Common myeloid progenitor, CD34-positive (primary cell): ENCODE measurements around the gene ZNF728. TPM values are rescaled to one million over a fixed set of nuclear protein-coding genes. Genes with fewer than 3 reads are reported as not detected.
"Not testable (repeated sequence)": the region's sequence is repeated elsewhere in the genome, so short reads cannot be mapped to it uniquely, and the experiment has no call there.

Experiments
- CTCF ChIA-PET: fragments of 350-600 bp; sonication (Branson Sonifier 250); formaldehyde crosslinking; loops from one replicate; lab custom pipeline; 2021; ENCODE audit warnings: antibody characterized with exemption; lab: Charles Lee
- POLR2A ChIA-PET: fragments of 350-600 bp; sonication (Branson Sonifier 250); formaldehyde crosslinking; loops from one replicate; lab custom pipeline; 2021; ENCODE audit warnings: antibody characterized with exemption; lab: Charles Lee
- DNase-seq, 3 donors: peaks; one replicate each; pipeline versions ENCODE4 v3.0.0 to v3.0.0-alpha.2; 2013
- H3K27ac ChIP-seq, 2 experiments: 1 replicate in 1 of 2; 2 replicates in 1 of 2; pipeline ENCODE4 v1.7.0; 2013; ENCODE audit warnings: inconsistent platforms in 2 of 2, low read length in 2 of 2, mild to moderate bottlenecking in 2 of 2, low read depth in 1 of 2, moderate library complexity in 1 of 2; ENCODE audit not compliant: severe bottlenecking in 2 of 2, insufficient read depth in 1 of 2, poor library complexity in 1 of 2
- H3K27me3 ChIP-seq, 5 experiments: replicated peaks in 2 of 5; 1 replicate in 3 of 5; 2 replicates in 2 of 5; pipeline versions ENCODE4 v1.6.1 to v1.7.0; 2013; ENCODE audit warnings: low read length in 4 of 5, mild to moderate bottlenecking in 2 of 5, moderate library complexity in 2 of 5, inconsistent platforms in 1 of 5; ENCODE audit not compliant: insufficient read depth in 5 of 5, control insufficient read depth in 4 of 5
- H3K36me3 ChIP-seq, 4 experiments: 1 replicate in 2 of 4; 2 replicates in 2 of 4; pipeline versions ENCODE4 v1.6.1 to v1.7.0; 2013; ENCODE audit warnings: low read length in 3 of 4, control low read depth in 1 of 4, mild to moderate bottlenecking in 1 of 4; ENCODE audit not compliant: control insufficient read depth in 4 of 4, insufficient read depth in 4 of 4
- H3K4me1 ChIP-seq, 4 experiments: 1 replicate in 3 of 4; 2 replicates in 1 of 4; pipeline versions ENCODE4 v1.6.1 to v1.7.1; 2013; ENCODE audit warnings: low read length in 3 of 4, mild to moderate bottlenecking in 3 of 4, control low read depth in 1 of 4, inconsistent platforms in 1 of 4, moderate library complexity in 1 of 4; ENCODE audit not compliant: control insufficient read depth in 4 of 4, insufficient read depth in 4 of 4; ENCODE audit errors: control extremely low read depth in 1 of 4
- H3K4me3 ChIP-seq, 7 experiments: 1 replicate in 4 of 7; 2 replicates in 3 of 7; pipeline versions ENCODE4 v1.5.1 to v1.7.0; 2013; ENCODE audit warnings: mild to moderate bottlenecking in 7 of 7, low read length in 6 of 7, moderate library complexity in 6 of 7, inconsistent platforms in 2 of 7, low read depth in 2 of 7, control low read depth in 1 of 7; ENCODE audit not compliant: insufficient read depth in 4 of 7, control insufficient read depth in 1 of 7; ENCODE audit errors: extremely low read depth in 1 of 7
- H3K9me3 ChIP-seq, 5 experiments: 1 replicate in 4 of 5; 2 replicates in 1 of 5; pipeline versions ENCODE4 v1.6.1 to v1.7.1; 2013; ENCODE audit warnings: low read length in 4 of 5, mild to moderate bottlenecking in 2 of 5, inconsistent platforms in 1 of 5, low read depth in 1 of 5, moderate library complexity in 1 of 5; ENCODE audit not compliant: control insufficient read depth in 4 of 5, insufficient read depth in 2 of 5; ENCODE audit errors: control extremely low read depth in 1 of 5
- WGBS: methylation state at CpG from one replicate; pipeline ENCODE4 v1.1.5; 2013; ENCODE audit not compliant: insufficient coverage; 5-methylcytosine and 5-hydroxymethylcytosine counted together
- polyA plus RNA-seq: library from polyadenylated mRNA; unstranded; fragments of 120-200 nt; gene quantifications from one replicate; pipeline ENCODE4 v1.2.1, GENCODE V29; 2013

ZNF728 gene
- polyA plus RNA-seq: 0.13 TPM

- no peaks in the 10 kb centered on the region for H3K36me3 ChIP-seq
- peak within 1 kb of the TSS in 4 of 7 experiments; percentile 15 to 67 (median 33) for H3K4me3 ChIP-seq
- H3K27me3 ChIP-seq: peaks cover 0 to 7% (median 0%) of the 10 kb centered on the region in 5 experiments
- WGBS: 9% methylated on average over 35 of the region's 46 CpGs
- H3K27ac ChIP-seq: no peak within 1 kb of the TSS
- H3K4me1 ChIP-seq: peaks cover 0 to 2% (median 0%) of the 10 kb centered on the region in 4 experiments
- ChIA-PET POLR2A (interaction anchor here (0.6 kb wide), 1 partner anchor 1098 kb away, joined by 5 read pairs; no protein-coding TSS in a partner anchor), CTCF (no interaction called here)
- DNase-seq: peak; percentile 1 to 33 (median 6)
- H3K9me3 ChIP-seq: peaks cover 2 to 16% (median 13%) of the 10 kb centered on the region in 5 experiments
These were observed at the start of gene ZNF728 for GRCh38 chr19:23002690-23003422. Gene ZNF728, minus strand, starts transcription at chr19:23003176. Its CDS starts 146 bp downstream, at chr19:23003030.

GRCh38 chr19:23052349-23052748 lies 49.4 kb upstream of the ZNF728 start:
- H3K9me3 ChIP-seq: peaks cover 3 to 10% (median 4%) of the 10 kb centered on the region in 5 experiments
- WGBS: 58% methylated on average over 1 of the region's 1 CpG
- no peaks in the 10 kb centered on the region for H3K36me3 ChIP-seq
- ChIA-PET POLR2A (no interaction called here), CTCF (no interaction called here)
- no peak overlapping the region for H3K27ac ChIP-seq
- no peaks in the 10 kb centered on the region for H3K27me3 ChIP-seq
- DNase-seq: no peak
- H3K4me1 ChIP-seq: no peaks in the 10 kb centered on the region
- no peak overlapping the region for H3K4me3 ChIP-seq

- POLR2A ChIA-PET: no interaction called here
- CTCF ChIA-PET: no interaction called here
- Histone ChIP-seq H3K4me3 (no peak overlapping the region), H3K36me3 (no peaks in the 10 kb centered on the region), H3K27me3 (no peaks in the 10 kb centered on the region), H3K27ac (no peak overlapping the region), H3K4me1 (no peaks in the 10 kb centered on the region), H3K9me3 (peaks cover 0 to 16% (median 7%) of the 10 kb centered on the region in 5 experiments)
- no peak for DNase-seq
- 93% methylated on average over 2 of the region's 4 CpGs for WGBS
These were observed 46.3 kb upstream of the ZNF728 start for GRCh38 chr19:23049256-23049655.

- H3K36me3 ChIP-seq: no peaks in the 10 kb centered on the region
- no peak overlapping the region for H3K4me3 ChIP-seq
- ChIA-PET CTCF (no interaction called here), POLR2A (no interaction called here)
- DNase-seq: no peak
- no peaks in the 10 kb centered on the region for H3K4me1 ChIP-seq
- no peaks in the 10 kb centered on the region for H3K27me3 ChIP-seq
- peaks cover 0 to 21% (median 10%) of the 10 kb centered on the region in 5 experiments for H3K9me3 ChIP-seq
- H3K27ac ChIP-seq: no peak overlapping the region
- 95% methylated on average over 5 of the region's 6 CpGs for WGBS
These were observed 43.8 kb upstream of the ZNF728 start for GRCh38 chr19:23046743-23047142.

- Histone ChIP-seq H3K36me3 (no peaks in the 10 kb centered on the region), H3K27me3 (no peaks in the 10 kb centered on the region), H3K27ac (no peak overlapping the region), H3K4me3 (no peak overlapping the region), H3K9me3 (peaks cover 0 to 11% (median 5%) of the 10 kb centered on the region in 5 experiments), H3K4me1 (no peaks in the 10 kb centered on the region)
- POLR2A ChIA-PET: interaction anchor here (0.6 kb wide), 1 partner anchor 35 kb away, joined by 3 read pairs; no protein-coding TSS in a partner anchor
- CTCF ChIA-PET: no interaction called here
- WGBS: no CpG with 5 or more reads among the region's 2 CpGs
- no peak for DNase-seq
These were observed 30.7 kb upstream of the ZNF728 start for GRCh38 chr19:23033721-23034120.

GRCh38 chr19:23015660-23016059 lies 12.7 kb upstream of the ZNF728 start:
- Histone ChIP-seq H3K27me3 (no peaks in the 10 kb centered on the region), H3K4me1 (no peaks in the 10 kb centered on the region), H3K27ac (no peak overlapping the region), H3K36me3 (no peaks in the 10 kb centered on the region), H3K4me3 (no peak overlapping the region), H3K9me3 (peaks cover 0 to 33% (median 12%) of the 10 kb centered on the region in 5 experiments)
- DNase-seq: no peak
- ChIA-PET CTCF (no interaction called here), POLR2A (no interaction called here)

- H3K4me1 ChIP-seq, H3K27me3 ChIP-seq, H3K4me3 ChIP-seq, POLR2A ChIA-PET, H3K36me3 ChIP-seq, H3K27ac ChIP-seq, DNase-seq: not testable (repeated sequence)
- peaks cover 0 to 22% (median 2%) of the 10 kb centered on the region in 5 experiments for H3K9me3 ChIP-seq
- WGBS: 83% methylated on average over 1 of the region's 1 CpG
- CTCF ChIA-PET: interaction anchor here (0.6 kb wide), 1 partner anchor 575 kb away, joined by 3 read pairs; no protein-coding TSS in a partner anchor
These were observed 8.0 kb downstream of the ZNF728 start for GRCh38 chr19:22994957-22995356.
